NB4 (cell line): ENCODE data around the gene MYOM1.

Source experiments
- DNase-seq: peaks from one replicate; pipeline ENCODE4 v3.0.0; 2010; ENCODE audit warnings: low read depth
- H3K4me3 ChIP-seq: one replicate; pipeline ENCODE4 v1.5.1; 2011; ENCODE audit warnings: mild to moderate bottlenecking, low read depth, low read length, moderate library complexity
- CTCF ChIP-seq: IDR thresholded peaks from one replicate; pipeline ENCODE4 v1.5.1; 2012; ENCODE audit warnings: low read depth, low read length
- MAX ChIP-seq: IDR thresholded peaks from 2 replicates; pipeline ENCODE4 v1.6.1; 2011; ENCODE audit warnings: low read depth, low read length
- MYC ChIP-seq: IDR thresholded peaks from 2 replicates; pipeline ENCODE4 v1.6.1; 2011; ENCODE audit warnings: low read depth, low read length
- POLR2A ChIP-seq: IDR thresholded peaks from 2 replicates; pipeline ENCODE4 v1.6.1; 2011; ENCODE audit warnings: mild to moderate bottlenecking; ENCODE audit not compliant: insufficient read length; ENCODE audit errors: extremely low read depth

Gene MYOM1

GRCh38 chr18:3060667-3061580 lies 158.8 kb downstream of the MYOM1 start:
- no peak overlapping the region for H3K4me3 ChIP-seq
- no peak for TF ChIP-seq MYC
- DNase-seq, result no peak

- no peak overlapping the region for H3K4me3 ChIP-seq
- DNase-seq, result no peak
- TF ChIP-seq CTCF (no peak), POLR2A (no peak), MAX (no peak), MYC (no peak)
Measured at GRCh38 chr18:3059272-3059671, 160.5 kb downstream of the MYOM1 start.

- no peak for TF ChIP-seq POLR2A
- no peak for TF ChIP-seq MAX
- TF ChIP-seq CTCF, result no peak
- H3K4me3 ChIP-seq, result no peak overlapping the region
- DNase-seq, result no peak
Measured at GRCh38 chr18:3058328-3059191, 161.2 kb downstream of the MYOM1 start.

GRCh38 chr18:3057526-3057925 lies 162.2 kb downstream of the MYOM1 start:
- no peak for TF ChIP-seq MAX
- TF ChIP-seq CTCF, result no peak
- DNase-seq, result no peak
- no peak overlapping the region for H3K4me3 ChIP-seq

- H3K4me3 ChIP-seq, result no peak overlapping the region
- DNase-seq, result no peak
- TF ChIP-seq POLR2A (no peak), MAX (no peak), CTCF (no peak), MYC (no peak)
Measured at GRCh38 chr18:3056311-3056710, 163.5 kb downstream of the MYOM1 start.

GRCh38 chr18:3055816-3056215 lies 164.0 kb downstream of the MYOM1 start:
- no peak for DNase-seq
- H3K4me3 ChIP-seq, result no peak overlapping the region
- no peak for TF ChIP-seq CTCF
- TF ChIP-seq MAX, result no peak
- no peak for TF ChIP-seq MYC
- TF ChIP-seq POLR2A, result no peak
